IMR-90 (cell line): Measurements from ENCODE around the gene COPA. TPM values are rescaled to one million over a fixed set of nuclear protein-coding genes. Genes with fewer than 3 reads are reported as not detected.

Source experiments
- ATAC-seq: fragments of 200-7000 bp; cut with Tn5 transposase; 2 replicates; pipeline ENCODE4 v1.9.1; 2020; ENCODE audit warnings: low read depth, mild to moderate bottlenecking, moderate library complexity
- BruUV-seq: library from RNA; stranded (reverse); fragments of 400-500 nt; replicated peaks from 2 replicates; lab custom pipeline; 2021; lab: Mats Ljungman, UMichigan
- CTCF ChIA-PET: fragments of 300-600 bp; formaldehyde crosslinking; extraction: SDS; loops from one replicate; lab custom pipeline; 2021; ENCODE audit warnings: antibody characterized with exemption; lab: Yijun Ruan, JAX
- POLR2A ChIA-PET: fragments of 300-600 bp; sonication (Branson Sonifier 250); formaldehyde crosslinking; loops from one replicate; lab custom pipeline; 2022; ENCODE audit warnings: antibody characterized with exemption; ENCODE audit not compliant: unreplicated experiment; lab: Charles Lee
- DNase-seq: peaks from one replicate; pipeline ENCODE4 v3.0.0; 2013
- H2AFZ ChIP-seq: replicated peaks from 2 replicates; pipeline ENCODE3; 2013; ENCODE audit warnings: low read length, mild to moderate bottlenecking; ENCODE audit not compliant: poor library complexity
- H2AK5ac ChIP-seq: 2 replicates; pipeline ENCODE4 v1.6.1; 2013; ENCODE audit warnings: low read depth, low read length, inconsistent platforms
- H2AK9ac ChIP-seq: replicated peaks from 2 replicates; pipeline ENCODE3; 2013; ENCODE audit warnings: mild to moderate bottlenecking, low read depth, low read length, moderate library complexity; ENCODE audit not compliant: poor library complexity
- H2BK120ac ChIP-seq: 2 replicates; pipeline ENCODE4 v1.6.1; 2013; ENCODE audit warnings: low read depth, low read length, inconsistent platforms
- H2BK15ac ChIP-seq: 3 replicates; pipeline ENCODE4 v1.6.1; 2013; ENCODE audit warnings: low read depth, low read length, inconsistent platforms
- H2BK20ac ChIP-seq: 2 replicates; pipeline ENCODE4 v1.6.1; 2013; ENCODE audit warnings: low read depth, mild to moderate bottlenecking, inconsistent platforms, low read length, moderate library complexity
- H2BK5ac ChIP-seq: 2 replicates; pipeline ENCODE4 v1.6.1; 2013; ENCODE audit warnings: mild to moderate bottlenecking, low read depth, low read length, inconsistent platforms; ENCODE audit not compliant: poor library complexity, severe bottlenecking
- H3K14ac ChIP-seq: replicated peaks from 2 replicates; pipeline ENCODE4 v1.6.1; 2013; ENCODE audit warnings: low read depth, low read length, inconsistent platforms
- H3K18ac ChIP-seq: 2 replicates; pipeline ENCODE4 v1.6.1; 2013; ENCODE audit warnings: low read depth, low read length, control low read depth
- H3K23ac ChIP-seq: 2 replicates; pipeline ENCODE4 v1.6.1; 2013; ENCODE audit warnings: low read depth, low read length, inconsistent platforms
- H3K27ac ChIP-seq: 2 replicates; pipeline ENCODE4 v1.5.1; 2013; ENCODE audit warnings: mild to moderate bottlenecking, control low read depth, low read length; ENCODE audit not compliant: insufficient read depth
- H3K27me3 ChIP-seq: 2 replicates; pipeline ENCODE4 v1.6.1; 2013; ENCODE audit warnings: low read length; ENCODE audit not compliant: control insufficient read depth, insufficient read depth
- H3K36me3 ChIP-seq: 2 replicates; pipeline ENCODE4 v1.6.1; 2013; ENCODE audit warnings: low read length, mixed read lengths; ENCODE audit not compliant: control insufficient read depth, insufficient read depth
- H3K4ac ChIP-seq: 2 replicates; pipeline ENCODE4 v1.6.1; 2013; ENCODE audit warnings: low read depth, low read length, inconsistent platforms
- H3K4me1 ChIP-seq: 2 replicates; pipeline ENCODE4 v1.6.1; 2013; ENCODE audit warnings: low read length, mixed read lengths; ENCODE audit not compliant: control insufficient read depth, insufficient read depth
- H3K4me2 ChIP-seq: 2 replicates; pipeline ENCODE4 v1.6.1; 2013; ENCODE audit warnings: low read depth, mild to moderate bottlenecking, control low read depth, low read length, moderate library complexity
- H3K4me3 ChIP-seq: 2 replicates; pipeline ENCODE4 v1.5.1; 2013; ENCODE audit warnings: low read depth, mild to moderate bottlenecking, control low read depth, low read length, moderate library complexity; ENCODE audit not compliant: insufficient read depth
- H3K56ac ChIP-seq: 2 replicates; pipeline ENCODE4 v1.6.1; 2013; ENCODE audit warnings: low read length, inconsistent platforms; ENCODE audit not compliant: insufficient read depth; ENCODE audit errors: extremely low read depth
- H3K79me1 ChIP-seq, 2 experiments: 2 replicates each; pipeline ENCODE4 v1.6.1; 2013; ENCODE audit warnings: low read length in 2 of 2, inconsistent platforms in 1 of 2, low read depth in 1 of 2
- H3K9ac ChIP-seq: 2 replicates; pipeline ENCODE4 v1.6.1; 2013; ENCODE audit warnings: low read depth, low read length, control low read depth
- H3K9me1 ChIP-seq: 2 replicates; pipeline ENCODE4 v1.6.1; 2013; ENCODE audit warnings: low read length, inconsistent platforms; ENCODE audit not compliant: insufficient read depth
- H3K9me3 ChIP-seq: 2 replicates; pipeline ENCODE4 v1.6.1; 2013; ENCODE audit warnings: low read length; ENCODE audit not compliant: control insufficient read depth, insufficient read depth
- H4K20me1 ChIP-seq: 2 replicates; pipeline ENCODE4 v1.6.1; 2013; ENCODE audit warnings: low read length, inconsistent platforms; ENCODE audit not compliant: insufficient read depth
- H4K5ac ChIP-seq: 2 replicates; pipeline ENCODE4 v1.6.1; 2013; ENCODE audit warnings: mild to moderate bottlenecking, low read depth, low read length, control low read depth
- H4K8ac ChIP-seq, 2 experiments: 2 replicates each; pipeline ENCODE4 v1.6.1; 2013; ENCODE audit warnings: low read depth in 2 of 2, low read length in 2 of 2, control low read depth in 1 of 2, inconsistent platforms in 1 of 2
- H4K91ac ChIP-seq: 2 replicates; pipeline ENCODE4 v1.6.1; 2013; ENCODE audit warnings: low read depth, low read length, inconsistent platforms; ENCODE audit not compliant: insufficient read depth
- BHLHE40 ChIP-seq: fragments of 150-350 bp; IDR thresholded peaks from 2 replicates; pipeline ENCODE4 v1.6.1; 2016; ENCODE audit warnings: mild to moderate bottlenecking, low read depth, low read length
- CEBPB ChIP-seq: IDR thresholded peaks from 2 replicates; pipeline ENCODE4 v1.6.1; 2012; ENCODE audit warnings: low read depth, low read length, improper control_type of control experiment
- CHD1 ChIP-seq: IDR thresholded peaks from 2 replicates; pipeline ENCODE4 v1.6.1; 2012; ENCODE audit warnings: low read depth, low read length, improper control_type of control experiment
- FOS ChIP-seq: fragments of 150-350 bp; IDR thresholded peaks from 2 replicates; pipeline ENCODE4 v1.6.1; 2016; ENCODE audit warnings: low read depth, low read length
- MAFK ChIP-seq: IDR thresholded peaks from 2 replicates; pipeline ENCODE4 v1.6.1; 2012; ENCODE audit warnings: low read depth, low read length, improper control_type of control experiment
- MAZ ChIP-seq: IDR thresholded peaks from 2 replicates; pipeline ENCODE4 v1.6.1; 2012; ENCODE audit warnings: low read depth, mild to moderate bottlenecking, low read length, improper control_type of control experiment, moderate library complexity, borderline replicate concordance
- MXI1 ChIP-seq: IDR thresholded peaks from 2 replicates; pipeline ENCODE4 v1.6.1; 2012; ENCODE audit warnings: low read depth, mild to moderate bottlenecking, low read length, moderate library complexity, borderline replicate concordance
- POLR2A ChIP-seq: IDR thresholded peaks from 2 replicates; pipeline ENCODE4 v1.6.1; 2012; ENCODE audit warnings: mild to moderate bottlenecking, low read depth, low read length
- RAD21 ChIP-seq: IDR thresholded peaks from 2 replicates; pipeline ENCODE4 v1.6.1; 2012; ENCODE audit warnings: low read length, improper control_type of control experiment
- RCOR1 ChIP-seq: IDR thresholded peaks from 2 replicates; pipeline ENCODE4 v1.6.1; 2012; ENCODE audit warnings: mild to moderate bottlenecking, low read length, improper control_type of control experiment; ENCODE audit not compliant: insufficient replicate concordance
- RFX5 ChIP-seq: IDR thresholded peaks from 2 replicates; pipeline ENCODE4 v1.8.0; 2012; ENCODE audit warnings: low read depth, mild to moderate bottlenecking, low read length, moderate library complexity
- SMC3 ChIP-seq: fragments of 150-350 bp; IDR thresholded peaks from 2 replicates; pipeline ENCODE4 v1.6.1; 2016; ENCODE audit warnings: low read depth, mild to moderate bottlenecking, antibody characterized with exemption, low read length, moderate library complexity
- WGBS, 2 experiments: methylation state at CpG; one replicate each; pipeline versions ENCODE4 v1.1.5 to v1.1.7; 2013; ENCODE audit warnings: missing lambda C conversion rate in 2 of 2; ENCODE audit not compliant: insufficient read length in 1 of 2; ENCODE audit errors: extremely low coverage in 2 of 2; 5-methylcytosine and 5-hydroxymethylcytosine counted together
- dilution Hi-C: fragments of 300-500 bp; cut with HindIII; formaldehyde crosslinking; loops from one replicate; pipeline ENCODE4 v1.14.3; 2018; ENCODE audit warnings: low sequenced_read_pairs; ENCODE audit not compliant: unreplicated experiment
- in situ Hi-C: fragments of 300-500 bp; cut with MboI; formaldehyde crosslinking; loops from 3 replicates; pipeline ENCODE4 v1.14.3; 2019; ENCODE audit warnings: low sequenced_read_pairs, inconsistent platforms, mixed read lengths
- intact Hi-C: fragments of 100-400 bp; cut with micrococcal nuclease; formaldehyde crosslinking; loops from 2 replicates; pipeline ENCODE4 v1.10.0; 2022
- polyA plus RNA-seq, 3 experiments: library from polyadenylated mRNA; depleted of rRNA; stranded (reverse); fragments of >200 nt; gene quantifications; 2 replicates each; pipeline ENCODE4 v1.2.3, GENCODE V29; 2012; ENCODE audit warnings: low replicate concordance in 1 of 3
- total RNA-seq: library from RNA; depleted of rRNA; stranded (reverse); fragments of >200 nt; gene quantifications from 2 replicates; pipeline ENCODE4 v1.2.3, GENCODE V29; 2012
- TF ChIP-seq, protein P1 (sequence below): fragments of 150-350 bp; IDR thresholded peaks from 2 replicates; pipeline ENCODE4 v1.6.1; 2017; ENCODE audit warnings: mild to moderate bottlenecking, antibody characterized with exemption, low read length, low read depth
- TF ChIP-seq, protein P2 (sequence below): fragments of 150-350 bp; IDR thresholded peaks from 2 replicates; pipeline ENCODE4 v1.6.1; 2016; ENCODE audit warnings: low read depth, mild to moderate bottlenecking, low read length, moderate library complexity, borderline replicate concordance
- TF ChIP-seq, protein P3 (sequence below): conservative IDR thresholded peaks from 2 replicates; pipeline ENCODE4 v1.5.1; 2012; ENCODE audit warnings: mild to moderate bottlenecking, low read depth, low read length, improper control_type of control experiment

Gene COPA
- total and polyA plus RNA-seq, 2 of the 4 experiments (the other 2 are of a cell fraction), result 204 to 436 TPM

DNA sequence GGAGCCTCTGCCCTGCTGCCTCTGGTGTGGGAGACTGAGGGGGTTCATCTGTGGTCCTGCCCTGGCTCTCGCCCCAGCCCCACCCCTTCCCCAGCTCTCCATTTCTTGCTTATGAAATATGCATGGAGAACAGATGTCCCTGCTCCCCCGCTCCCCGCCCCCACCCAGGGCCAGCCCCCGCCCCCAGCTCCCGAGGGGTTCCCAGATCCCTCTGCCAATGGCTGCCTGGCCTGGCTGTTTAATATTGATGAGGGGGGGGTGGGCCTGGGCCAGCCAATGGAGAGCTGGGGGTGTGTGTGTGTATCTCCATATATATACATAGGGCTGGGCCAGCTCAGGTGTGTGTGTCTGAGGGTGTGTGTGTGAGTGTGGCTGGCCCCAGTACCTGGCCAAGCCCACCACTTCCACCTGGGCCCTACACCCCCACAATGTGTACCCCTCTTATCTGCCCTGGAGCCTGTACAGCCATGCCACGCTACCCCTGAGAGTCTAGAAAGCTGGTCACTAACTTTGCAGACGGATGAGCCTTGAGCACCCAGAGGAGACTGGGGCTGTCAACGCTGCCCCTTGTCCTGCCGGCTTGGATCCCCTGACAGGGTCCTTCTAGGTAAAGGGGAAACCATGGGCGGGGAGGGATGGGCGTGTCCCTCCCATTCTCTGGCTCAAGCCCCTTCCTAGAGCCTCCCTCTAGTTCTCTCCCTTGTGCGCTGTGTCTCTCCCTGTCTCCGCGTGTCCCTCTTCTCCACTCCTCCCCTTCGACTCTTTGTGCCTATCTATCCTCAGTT lies 23.9 kb upstream of the COPA start, which contains the start of gene NHLH1:
TSS of gene NHLH1 (plus strand) at position 341 of the 785 bp plus-strand sequence. CDS start 3,661 bp downstream, outside the sequence.
- H2BK20ac ChIP-seq, result no peak within 1 kb of the TSS
- ATAC-seq (no peak), DNase-seq (no peak)
- H4K20me1 ChIP-seq, result no peaks in the 10 kb centered on the region
- no peaks in the 10 kb centered on the region for H3K79me1 ChIP-seq
- H3K27me3 ChIP-seq, result peaks cover 6% of the 10 kb centered on the region; the same call in 1 of the 2 replicates
- H4K5ac ChIP-seq, result no peak within 1 kb of the TSS
- no peak within 1 kb of the TSS for H4K91ac ChIP-seq
- no TSS peak for BruUV-seq
- WGBS, 2 experiments, result no CpG with 5 or more reads among the region's 15 CpGs
- H2BK120ac ChIP-seq, result no peak within 1 kb of the TSS
- no peak within 1 kb of the TSS for H3K4me3 ChIP-seq
- H3K9me1 ChIP-seq, result no peaks in the 10 kb centered on the region
- H3K36me3 ChIP-seq, result no peaks in the 10 kb centered on the region
- CTCF ChIA-PET, result no interaction called here
- dilution Hi-C loops (no loop called here), intact Hi-C loops (no loop called here), in situ Hi-C loops (no loop called here)
- peaks cover 2% of the 10 kb centered on the region; the same call in 1 of the 2 replicates for H3K4me1 ChIP-seq
- POLR2A ChIA-PET, result interaction anchor here (0.6 kb wide), 1 partner anchor 258 kb away, joined by 4 read pairs; no protein-coding TSS in a partner anchor
- no peak within 1 kb of the TSS for H2AFZ ChIP-seq
- H2BK5ac ChIP-seq, result no peak within 1 kb of the TSS
- no peak within 1 kb of the TSS for H3K14ac ChIP-seq
- no peak within 1 kb of the TSS for H3K4ac ChIP-seq
- H3K23ac ChIP-seq, result no peak within 1 kb of the TSS
- no peak within 1 kb of the TSS for H3K56ac ChIP-seq
- no peak within 1 kb of the TSS for H3K4me2 ChIP-seq
- no peak within 1 kb of the TSS for H2AK9ac ChIP-seq
- H4K8ac ChIP-seq, result no peak within 1 kb of the TSS
- H3K9me3 ChIP-seq, result no peaks in the 10 kb centered on the region
- no peak within 1 kb of the TSS for H2BK15ac ChIP-seq
- no peak within 1 kb of the TSS for H2AK5ac ChIP-seq
- H3K18ac ChIP-seq, result no peak within 1 kb of the TSS
- no peak within 1 kb of the TSS for H3K9ac ChIP-seq
- no peak within 1 kb of the TSS for H3K27ac ChIP-seq
- no peak for TF ChIP-seq CHD1
- TF ChIP-seq, protein P1, sequence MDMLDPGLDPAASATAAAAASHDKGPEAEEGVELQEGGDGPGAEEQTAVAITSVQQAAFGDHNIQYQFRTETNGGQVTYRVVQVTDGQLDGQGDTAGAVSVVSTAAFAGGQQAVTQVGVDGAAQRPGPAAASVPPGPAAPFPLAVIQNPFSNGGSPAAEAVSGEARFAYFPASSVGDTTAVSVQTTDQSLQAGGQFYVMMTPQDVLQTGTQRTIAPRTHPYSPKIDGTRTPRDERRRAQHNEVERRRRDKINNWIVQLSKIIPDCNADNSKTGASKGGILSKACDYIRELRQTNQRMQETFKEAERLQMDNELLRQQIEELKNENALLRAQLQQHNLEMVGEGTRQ, result no peak
- TF ChIP-seq, protein P2, sequence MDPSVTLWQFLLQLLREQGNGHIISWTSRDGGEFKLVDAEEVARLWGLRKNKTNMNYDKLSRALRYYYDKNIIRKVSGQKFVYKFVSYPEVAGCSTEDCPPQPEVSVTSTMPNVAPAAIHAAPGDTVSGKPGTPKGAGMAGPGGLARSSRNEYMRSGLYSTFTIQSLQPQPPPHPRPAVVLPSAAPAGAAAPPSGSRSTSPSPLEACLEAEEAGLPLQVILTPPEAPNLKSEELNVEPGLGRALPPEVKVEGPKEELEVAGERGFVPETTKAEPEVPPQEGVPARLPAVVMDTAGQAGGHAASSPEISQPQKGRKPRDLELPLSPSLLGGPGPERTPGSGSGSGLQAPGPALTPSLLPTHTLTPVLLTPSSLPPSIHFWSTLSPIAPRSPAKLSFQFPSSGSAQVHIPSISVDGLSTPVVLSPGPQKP, result no peak
- no peak for TF ChIP-seq MXI1
- TF ChIP-seq FOS, result no peak
- TF ChIP-seq SMC3, result no peak
- TF ChIP-seq CEBPB, result no peak
- TF ChIP-seq, protein P3, sequence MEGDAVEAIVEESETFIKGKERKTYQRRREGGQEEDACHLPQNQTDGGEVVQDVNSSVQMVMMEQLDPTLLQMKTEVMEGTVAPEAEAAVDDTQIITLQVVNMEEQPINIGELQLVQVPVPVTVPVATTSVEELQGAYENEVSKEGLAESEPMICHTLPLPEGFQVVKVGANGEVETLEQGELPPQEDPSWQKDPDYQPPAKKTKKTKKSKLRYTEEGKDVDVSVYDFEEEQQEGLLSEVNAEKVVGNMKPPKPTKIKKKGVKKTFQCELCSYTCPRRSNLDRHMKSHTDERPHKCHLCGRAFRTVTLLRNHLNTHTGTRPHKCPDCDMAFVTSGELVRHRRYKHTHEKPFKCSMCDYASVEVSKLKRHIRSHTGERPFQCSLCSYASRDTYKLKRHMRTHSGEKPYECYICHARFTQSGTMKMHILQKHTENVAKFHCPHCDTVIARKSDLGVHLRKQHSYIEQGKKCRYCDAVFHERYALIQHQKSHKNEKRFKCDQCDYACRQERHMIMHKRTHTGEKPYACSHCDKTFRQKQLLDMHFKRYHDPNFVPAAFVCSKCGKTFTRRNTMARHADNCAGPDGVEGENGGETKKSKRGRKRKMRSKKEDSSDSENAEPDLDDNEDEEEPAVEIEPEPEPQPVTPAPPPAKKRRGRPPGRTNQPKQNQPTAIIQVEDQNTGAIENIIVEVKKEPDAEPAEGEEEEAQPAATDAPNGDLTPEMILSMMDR, result no peak
- TF ChIP-seq RCOR1, result no peak
- no peak for TF ChIP-seq MAZ
- no peak for TF ChIP-seq MAFK
- TF ChIP-seq POLR2A, result no peak
- TF ChIP-seq RAD21, result no peak
- TF ChIP-seq RFX5, result no peak
- TF ChIP-seq BHLHE40, result no peak
